HepG2 (cell line): ENCODE data around the gene PMS2. TPM values are rescaled to one million over a fixed set of nuclear protein-coding genes. Genes with fewer than 3 reads are reported as not detected.

Experiments used
- ATAC-seq: fragments of 200-7000 bp; cut with Tn5 transposase; 3 replicates; pipeline ENCODE4 v1.9.1; 2020; ENCODE audit warnings: mild to moderate bottlenecking, moderate library complexity
- BruUV-seq: library from RNA; stranded (reverse); fragments of 400-500 nt; replicated peaks from 2 replicates; lab custom pipeline; 2021; lab: Mats Ljungman, UMichigan
- CTCF ChIA-PET: fragments of 300-600 bp; formaldehyde crosslinking; extraction: SDS; loops from one replicate; lab custom pipeline; 2021; ENCODE audit warnings: low total read pairs, inconsistent platforms, low intra/inter-chr PET ratio; lab: Yijun Ruan, JAX
- POLR2A ChIA-PET: fragments of 350-600 bp; sonication (Branson Sonifier 250); formaldehyde crosslinking; loops from one replicate; lab custom pipeline; 2020; ENCODE audit warnings: antibody characterized with exemption, inconsistent platforms; lab: Yijun Ruan, JAX
- DNase-seq: peaks from one replicate; pipeline ENCODE4 v3.0.0-alpha.2; 2015; ENCODE audit warnings: low spot score
- FAIRE-seq: peaks from 3 replicates; lab custom pipeline; 2011; peaks lifted over from hg19 to GRCh38; lab: Jason Lieb, UNC
- H2AFZ ChIP-seq: one replicate; pipeline ENCODE4 v1.6.1; 2011; ENCODE audit warnings: low read length, inconsistent platforms
- H3K27ac ChIP-seq: fragments of 300-600 bp; 3 replicates; pipeline ENCODE4 v1.8.0; 2011; ENCODE audit warnings: mixed run types, mild to moderate bottlenecking, mixed read lengths, low read length, inconsistent platforms; ENCODE audit not compliant: insufficient read depth; ENCODE audit errors: extremely low read length
- H3K27me3 ChIP-seq, 2 experiments: fragments of 200-600 bp in 1 of 2; 2 replicates in 1 of 2; 3 replicates in 1 of 2; pipeline versions ENCODE4 v1.6.0 to v1.8.0; 2011; ENCODE audit warnings: low read length in 2 of 2, mild to moderate bottlenecking in 2 of 2, moderate library complexity in 2 of 2, inconsistent platforms in 1 of 2; ENCODE audit not compliant: insufficient read depth in 2 of 2, control insufficient read depth in 1 of 2
- H3K36me3 ChIP-seq, 2 experiments: fragments of 200-600 bp in 1 of 2; replicated peaks in 1 of 2; 2 replicates in 1 of 2; 3 replicates in 1 of 2; pipeline versions ENCODE4 v1.5.1 to v1.8.0; 2011; ENCODE audit warnings: low read length in 2 of 2, inconsistent platforms in 1 of 2; ENCODE audit not compliant: insufficient read depth in 2 of 2, control insufficient read depth in 1 of 2
- H3K4me1 ChIP-seq: 2 replicates; pipeline ENCODE4 v1.5.1; 2012; ENCODE audit warnings: low read length, inconsistent platforms; ENCODE audit not compliant: insufficient read depth
- H3K4me2 ChIP-seq: 2 replicates; pipeline ENCODE4 v1.6.0; 2011; ENCODE audit warnings: low read depth, low read length, inconsistent platforms
- H3K4me3 ChIP-seq, 3 experiments: fragments of 200-600 bp in 1 of 3; sonication (generic), shearing (Covaris generic) in 1 of 3; replicated peaks in 1 of 3; 2 replicates each; pipeline ENCODE4 v1.5.1; 2011 to 2016; ENCODE audit warnings: low read length in 3 of 3, inconsistent platforms in 2 of 3, low read depth in 2 of 3, mild to moderate bottlenecking in 2 of 3, control low read depth in 1 of 3, mixed read lengths in 1 of 3; ENCODE audit not compliant: insufficient read depth in 1 of 3
- H3K79me2 ChIP-seq: one replicate; pipeline ENCODE4 v1.6.1; 2011; ENCODE audit warnings: low read length, inconsistent platforms; ENCODE audit not compliant: insufficient read depth
- H3K9ac ChIP-seq: 2 replicates; pipeline ENCODE4 v1.6.0; 2011; ENCODE audit warnings: mild to moderate bottlenecking, low read depth, low read length, inconsistent platforms; ENCODE audit not compliant: insufficient read depth
- H3K9me3 ChIP-seq: 2 replicates; pipeline ENCODE4 v1.5.1; 2012; ENCODE audit warnings: mild to moderate bottlenecking, low read length
- H4K20me1 ChIP-seq: 2 replicates; pipeline ENCODE4 v1.6.0; 2011; ENCODE audit warnings: inconsistent platforms, mild to moderate bottlenecking, low read length, moderate library complexity; ENCODE audit not compliant: insufficient read depth
- MAFF ChIP-seq: IDR thresholded peaks from 2 replicates; pipeline ENCODE4 v1.6.1; 2011; ENCODE audit warnings: low read depth, low read length, improper control_type of control experiment
- ZNF263 ChIP-seq: sonication (generic); formaldehyde crosslinking; IDR thresholded peaks from 2 replicates; pipeline ENCODE4 v1.4.0; 2020; ENCODE audit warnings: missing genetic modification reagents
- ZNF383 ChIP-seq: sonication (generic); formaldehyde crosslinking; IDR thresholded peaks from 2 replicates; pipeline ENCODE4 v1.4.0; 2020; ENCODE audit warnings: missing genetic modification reagents, mild to moderate bottlenecking, borderline replicate concordance
- WGBS: methylation state at CpG from one replicate; pipeline ENCODE4 v1.1.6; 2017; ENCODE audit warnings: low lambda C conversion rate; 5-methylcytosine and 5-hydroxymethylcytosine counted together
- in situ Hi-C: cut with HindIII; loops from 2 replicates; pipeline ENCODE4 v1.10.0; 2017; ENCODE audit warnings: low pct_unique_long_range_greater_than_20kb; ENCODE audit not compliant: extremely low pct_ligation_motif_present
- intact Hi-C: fragments of 100-400 bp; cut with micrococcal nuclease; formaldehyde crosslinking; loops from one replicate; pipeline ENCODE4 v1.10.0; 2022; ENCODE audit not compliant: unreplicated experiment
- polyA plus RNA-seq, 8 experiments: library from polyadenylated mRNA; depleted of rRNA in 3 of 8; stranded (reverse) in 7 of 8; unstranded in 1 of 8; fragments of >200 nt; fragmentation: Illumina TruSeq in 4 of 8; extraction: Trizol in 4 of 8; gene quantifications; 2 replicates each; pipeline versions ENCODE4 v1.2.1 to v1.2.3, GENCODE V29; 2011 to 2016; ENCODE audit warnings: low read depth in 4 of 8, missing spikeins in 1 of 8, mixed read lengths in 1 of 8; ENCODE audit not compliant: insufficient read depth in 1 of 8
- total RNA-seq, 5 experiments: library from RNA; depleted of rRNA; stranded (reverse); fragments of >200 nt; fragmentation: Illumina TruSeq; extraction: Trizol; gene quantifications; 2 replicates each; pipeline ENCODE4 v1.2.3, GENCODE V29; 2016; ENCODE audit warnings: low read depth in 1 of 5
- TF ChIP-seq, protein P1 (sequence below): sonication (generic); formaldehyde crosslinking; IDR thresholded peaks from 2 replicates; pipeline ENCODE4 v1.4.0; 2020; ENCODE audit warnings: mild to moderate bottlenecking, missing genetic modification reagents, borderline replicate concordance
- TF ChIP-seq, protein P2 (sequence below), 2 experiments: IDR thresholded peaks; 2 replicates each; pipeline ENCODE4 v1.6.1; 2011 to 2012; ENCODE audit warnings: low read length in 2 of 2, borderline replicate concordance in 1 of 2, low read depth in 1 of 2, mild to moderate bottlenecking in 1 of 2, moderate library complexity in 1 of 2
- TF ChIP-seq, protein P3 (sequence below): sonication (generic); formaldehyde crosslinking; IDR thresholded peaks from 2 replicates; pipeline ENCODE4 v1.9.0; 2021; ENCODE audit warnings: missing genetic modification reagents, borderline replicate concordance

Gene PMS2
- total and polyA plus RNA-seq, 2 of the 13 experiments (the other 11 are each of a cell fraction or from before 2014, with no cell fraction given): 6.3 to 11.4 TPM

DNA sequence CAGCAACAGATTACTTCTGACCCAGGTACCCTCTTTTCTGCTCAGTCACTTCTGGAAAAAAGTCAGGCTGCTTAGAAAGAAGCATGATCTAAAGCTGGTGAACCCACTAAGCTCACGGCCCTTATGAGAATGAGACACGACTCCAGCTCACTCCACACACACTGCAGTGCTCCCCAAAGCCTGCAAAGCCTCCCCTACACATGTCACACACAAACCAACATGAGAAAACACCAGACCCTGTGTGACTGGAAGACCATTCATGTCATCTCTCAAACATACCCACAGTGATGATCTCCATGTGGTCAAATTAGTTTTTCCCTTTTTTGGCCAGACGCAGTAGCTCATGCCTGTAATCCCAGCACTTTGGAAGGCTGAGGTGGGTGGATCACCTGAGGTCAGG, 22.7 kb upstream of the PMS2 start:
- no peaks in the 10 kb centered on the region for H3K27me3 ChIP-seq
- DNase-seq (no peak), ATAC-seq (no peak), FAIRE-seq (no peak)
- H3K79me2 ChIP-seq: no peaks in the 10 kb centered on the region
- H3K4me3 ChIP-seq: no peak overlapping the region
- H3K9me3 ChIP-seq: no peaks in the 10 kb centered on the region
- WGBS: 100% methylated on average over 3 of the region's 3 CpGs
- H3K27ac ChIP-seq: no peak overlapping the region
- CTCF ChIA-PET: no interaction called here
- TF ChIP-seq, protein P1, sequence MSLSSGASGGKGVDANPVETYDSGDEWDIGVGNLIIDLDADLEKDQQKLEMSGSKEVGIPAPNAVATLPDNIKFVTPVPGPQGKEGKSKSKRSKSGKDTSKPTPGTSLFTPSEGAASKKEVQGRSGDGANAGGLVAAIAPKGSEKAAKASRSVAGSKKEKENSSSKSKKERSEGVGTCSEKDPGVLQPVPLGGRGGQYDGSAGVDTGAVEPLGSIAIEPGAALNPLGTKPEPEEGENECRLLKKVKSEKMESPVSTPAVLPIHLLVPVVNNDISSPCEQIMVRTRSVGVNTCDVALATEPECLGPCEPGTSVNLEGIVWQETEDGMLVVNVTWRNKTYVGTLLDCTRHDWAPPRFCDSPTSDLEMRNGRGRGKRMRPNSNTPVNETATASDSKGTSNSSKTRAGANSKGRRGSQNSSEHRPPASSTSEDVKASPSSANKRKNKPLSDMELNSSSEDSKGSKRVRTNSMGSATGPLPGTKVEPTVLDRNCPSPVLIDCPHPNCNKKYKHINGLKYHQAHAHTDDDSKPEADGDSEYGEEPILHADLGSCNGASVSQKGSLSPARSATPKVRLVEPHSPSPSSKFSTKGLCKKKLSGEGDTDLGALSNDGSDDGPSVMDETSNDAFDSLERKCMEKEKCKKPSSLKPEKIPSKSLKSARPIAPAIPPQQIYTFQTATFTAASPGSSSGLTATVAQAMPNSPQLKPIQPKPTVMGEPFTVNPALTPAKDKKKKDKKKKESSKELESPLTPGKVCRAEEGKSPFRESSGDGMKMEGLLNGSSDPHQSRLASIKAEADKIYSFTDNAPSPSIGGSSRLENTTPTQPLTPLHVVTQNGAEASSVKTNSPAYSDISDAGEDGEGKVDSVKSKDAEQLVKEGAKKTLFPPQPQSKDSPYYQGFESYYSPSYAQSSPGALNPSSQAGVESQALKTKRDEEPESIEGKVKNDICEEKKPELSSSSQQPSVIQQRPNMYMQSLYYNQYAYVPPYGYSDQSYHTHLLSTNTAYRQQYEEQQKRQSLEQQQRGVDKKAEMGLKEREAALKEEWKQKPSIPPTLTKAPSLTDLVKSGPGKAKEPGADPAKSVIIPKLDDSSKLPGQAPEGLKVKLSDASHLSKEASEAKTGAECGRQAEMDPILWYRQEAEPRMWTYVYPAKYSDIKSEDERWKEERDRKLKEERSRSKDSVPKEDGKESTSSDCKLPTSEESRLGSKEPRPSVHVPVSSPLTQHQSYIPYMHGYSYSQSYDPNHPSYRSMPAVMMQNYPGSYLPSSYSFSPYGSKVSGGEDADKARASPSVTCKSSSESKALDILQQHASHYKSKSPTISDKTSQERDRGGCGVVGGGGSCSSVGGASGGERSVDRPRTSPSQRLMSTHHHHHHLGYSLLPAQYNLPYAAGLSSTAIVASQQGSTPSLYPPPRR (CRISPR knock-in tag): no peak
- TF ChIP-seq ZNF263: peak; percentile 62; the same call in 1 of the 2 replicates
- no peaks in the 10 kb centered on the region for H3K4me1 ChIP-seq
- peaks cover 33 to 80% of the 10 kb centered on the region in 2 experiments for H3K36me3 ChIP-seq
- POLR2A ChIA-PET: no interaction called here
- no peak overlapping the region for H3K4me2 ChIP-seq
- 0 out of 2 replicates have a peak, but pooled peaks cover 2% of the 10 kb centered on the region for H4K20me1 ChIP-seq
- in situ Hi-C loops: no loop called here
- no peak overlapping the region for H3K9ac ChIP-seq
- intact Hi-C loops: no loop called here
- BruUV-seq: no TSS peak
- H2AFZ ChIP-seq: no peak overlapping the region

DNA sequence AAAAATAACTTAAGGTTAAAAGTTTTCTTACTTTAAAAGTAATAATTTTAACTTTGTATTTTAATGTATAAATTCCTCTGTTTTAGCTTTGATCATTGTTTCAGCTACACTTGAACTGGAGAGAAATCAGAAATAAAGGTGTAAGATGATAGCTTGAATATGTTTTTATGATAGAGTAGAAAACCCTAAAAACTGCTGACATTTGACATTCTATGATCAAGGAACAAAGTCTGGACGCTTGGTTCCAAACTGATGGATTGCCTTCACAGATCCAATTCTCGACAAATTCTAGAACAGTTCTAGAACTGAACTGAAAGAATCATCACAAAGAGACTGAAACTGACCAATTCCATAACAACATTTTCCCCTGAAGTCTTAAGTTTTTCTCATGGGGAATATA, 22.1 kb upstream of the PMS2 start, which contains the start of gene ANKRD61:
TSS of gene ANKRD61 (plus strand) at position 389 of the 400 bp plus-strand sequence. CDS start at position 389, 0 bp downstream.
- H3K4me1 ChIP-seq: no peaks in the 10 kb centered on the region
- WGBS: 100% methylated on average over 2 of the region's 2 CpGs
- H3K27me3 ChIP-seq: no peaks in the 10 kb centered on the region
- H3K4me3 ChIP-seq: no peak within 1 kb of the TSS
- ATAC-seq (no peak), DNase-seq (no peak), FAIRE-seq (no peak)
- CTCF ChIA-PET: no interaction called here
- H3K36me3 ChIP-seq: peaks cover 38 to 80% of the 10 kb centered on the region in 2 experiments
- H3K9me3 ChIP-seq: no peaks in the 10 kb centered on the region
- H4K20me1 ChIP-seq: 0 out of 2 replicates have a peak, but pooled peaks cover 2% of the 10 kb centered on the region
- no peak within 1 kb of the TSS for H3K4me2 ChIP-seq
- intact Hi-C loops (no loop called here), in situ Hi-C loops (no loop called here)
- H3K27ac ChIP-seq: no peak within 1 kb of the TSS
- no peak within 1 kb of the TSS for H2AFZ ChIP-seq
- BruUV-seq: no TSS peak
- POLR2A ChIA-PET: no interaction called here
- no peaks in the 10 kb centered on the region for H3K79me2 ChIP-seq
- no peak within 1 kb of the TSS for H3K9ac ChIP-seq
- peak; percentile 74 for TF ChIP-seq MAFF
- TF ChIP-seq, protein P2, sequence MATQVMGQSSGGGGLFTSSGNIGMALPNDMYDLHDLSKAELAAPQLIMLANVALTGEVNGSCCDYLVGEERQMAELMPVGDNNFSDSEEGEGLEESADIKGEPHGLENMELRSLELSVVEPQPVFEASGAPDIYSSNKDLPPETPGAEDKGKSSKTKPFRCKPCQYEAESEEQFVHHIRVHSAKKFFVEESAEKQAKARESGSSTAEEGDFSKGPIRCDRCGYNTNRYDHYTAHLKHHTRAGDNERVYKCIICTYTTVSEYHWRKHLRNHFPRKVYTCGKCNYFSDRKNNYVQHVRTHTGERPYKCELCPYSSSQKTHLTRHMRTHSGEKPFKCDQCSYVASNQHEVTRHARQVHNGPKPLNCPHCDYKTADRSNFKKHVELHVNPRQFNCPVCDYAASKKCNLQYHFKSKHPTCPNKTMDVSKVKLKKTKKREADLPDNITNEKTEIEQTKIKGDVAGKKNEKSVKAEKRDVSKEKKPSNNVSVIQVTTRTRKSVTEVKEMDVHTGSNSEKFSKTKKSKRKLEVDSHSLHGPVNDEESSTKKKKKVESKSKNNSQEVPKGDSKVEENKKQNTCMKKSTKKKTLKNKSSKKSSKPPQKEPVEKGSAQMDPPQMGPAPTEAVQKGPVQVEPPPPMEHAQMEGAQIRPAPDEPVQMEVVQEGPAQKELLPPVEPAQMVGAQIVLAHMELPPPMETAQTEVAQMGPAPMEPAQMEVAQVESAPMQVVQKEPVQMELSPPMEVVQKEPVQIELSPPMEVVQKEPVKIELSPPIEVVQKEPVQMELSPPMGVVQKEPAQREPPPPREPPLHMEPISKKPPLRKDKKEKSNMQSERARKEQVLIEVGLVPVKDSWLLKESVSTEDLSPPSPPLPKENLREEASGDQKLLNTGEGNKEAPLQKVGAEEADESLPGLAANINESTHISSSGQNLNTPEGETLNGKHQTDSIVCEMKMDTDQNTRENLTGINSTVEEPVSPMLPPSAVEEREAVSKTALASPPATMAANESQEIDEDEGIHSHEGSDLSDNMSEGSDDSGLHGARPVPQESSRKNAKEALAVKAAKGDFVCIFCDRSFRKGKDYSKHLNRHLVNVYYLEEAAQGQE (IDR thresholded peaks at IDR 0.05; ENCODE audit: borderline replicate concordance in 1 of 2, low read depth in 1 of 2, low read length in 2 of 2): no peak
- TF ChIP-seq, protein P3, sequence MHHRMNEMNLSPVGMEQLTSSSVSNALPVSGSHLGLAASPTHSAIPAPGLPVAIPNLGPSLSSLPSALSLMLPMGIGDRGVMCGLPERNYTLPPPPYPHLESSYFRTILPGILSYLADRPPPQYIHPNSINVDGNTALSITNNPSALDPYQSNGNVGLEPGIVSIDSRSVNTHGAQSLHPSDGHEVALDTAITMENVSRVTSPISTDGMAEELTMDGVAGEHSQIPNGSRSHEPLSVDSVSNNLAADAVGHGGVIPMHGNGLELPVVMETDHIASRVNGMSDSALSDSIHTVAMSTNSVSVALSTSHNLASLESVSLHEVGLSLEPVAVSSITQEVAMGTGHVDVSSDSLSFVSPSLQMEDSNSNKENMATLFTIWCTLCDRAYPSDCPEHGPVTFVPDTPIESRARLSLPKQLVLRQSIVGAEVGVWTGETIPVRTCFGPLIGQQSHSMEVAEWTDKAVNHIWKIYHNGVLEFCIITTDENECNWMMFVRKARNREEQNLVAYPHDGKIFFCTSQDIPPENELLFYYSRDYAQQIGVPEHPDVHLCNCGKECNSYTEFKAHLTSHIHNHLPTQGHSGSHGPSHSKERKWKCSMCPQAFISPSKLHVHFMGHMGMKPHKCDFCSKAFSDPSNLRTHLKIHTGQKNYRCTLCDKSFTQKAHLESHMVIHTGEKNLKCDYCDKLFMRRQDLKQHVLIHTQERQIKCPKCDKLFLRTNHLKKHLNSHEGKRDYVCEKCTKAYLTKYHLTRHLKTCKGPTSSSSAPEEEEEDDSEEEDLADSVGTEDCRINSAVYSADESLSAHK (CRISPR knock-in tag): no peak
- TF ChIP-seq ZNF383 (CRISPR knock-in tag): no peak
